Neutrophil (primary cell): ENCODE results near the gene ZFYVE26.

Experiments
- H3K27ac ChIP-seq: fragments of 200-600 bp; sonication (generic); 2 replicates; pipeline ENCODE4 v1.5.1; 2016; ENCODE audit warnings: mild to moderate bottlenecking, moderate library complexity
- H3K27me3 ChIP-seq: fragments of 200-600 bp; sonication (generic); 2 replicates; pipeline ENCODE4 v1.6.0; 2016; ENCODE audit warnings: mild to moderate bottlenecking
- H3K36me3 ChIP-seq: fragments of 200-600 bp; sonication (generic); 2 replicates; pipeline ENCODE4 v1.5.1; 2017
- H3K4me1 ChIP-seq, 2 experiments: fragments of 200-600 bp in 1 of 2; sonication (generic) in 1 of 2; 1 replicate in 1 of 2; 2 replicates in 1 of 2; pipeline versions ENCODE4 v1.5.1 to v1.6.1; 2013 to 2016; ENCODE audit warnings: low read depth in 1 of 2, low read length in 1 of 2, mild to moderate bottlenecking in 1 of 2, moderate library complexity in 1 of 2; ENCODE audit not compliant: control insufficient read depth in 1 of 2, insufficient read depth in 1 of 2
- H3K4me3 ChIP-seq, 2 experiments: fragments of 200-600 bp in 1 of 2; sonication (generic) in 1 of 2; 1 replicate in 1 of 2; 2 replicates in 1 of 2; pipeline ENCODE4 v1.5.1; 2013 to 2016; ENCODE audit warnings: low read depth in 1 of 2, low read length in 1 of 2, mild to moderate bottlenecking in 1 of 2, moderate library complexity in 1 of 2
- H3K9me3 ChIP-seq: fragments of 200-600 bp; sonication (generic); 2 replicates; pipeline ENCODE4 v1.5.1; 2016
- CTCF ChIP-seq: fragments of 200-600 bp; sonication (generic); IDR thresholded peaks from 2 replicates; pipeline ENCODE4 v1.5.1; 2016; ENCODE audit warnings: antibody characterized with exemption

Gene ZFYVE26

GRCh38 chr14:67749341-67750084, 66.9 kb downstream of the ZFYVE26 start:
- Histone ChIP-seq H3K27ac (no peak overlapping the region), H3K36me3 (peaks cover 85% of the 10 kb centered on the region), H3K9me3 (no peaks in the 10 kb centered on the region), H3K4me3 (no peak overlapping the region), H3K4me1 (no peaks in the 10 kb centered on the region), H3K27me3 (no peaks in the 10 kb centered on the region)
- TF ChIP-seq CTCF = no peak

GRCh38 chr14:67748312-67748711, 68.1 kb downstream of the ZFYVE26 start:
- no peaks in the 10 kb centered on the region for H3K27me3 ChIP-seq
- no peak overlapping the region for H3K4me3 ChIP-seq
- no peaks in the 10 kb centered on the region for H3K9me3 ChIP-seq
- no peaks in the 10 kb centered on the region for H3K4me1 ChIP-seq
- H3K36me3 ChIP-seq = peaks cover 73% of the 10 kb centered on the region
- H3K27ac ChIP-seq = no peak overlapping the region
- TF ChIP-seq CTCF = no peak

GRCh38 chr14:67746927-67747326, 69.5 kb downstream of the ZFYVE26 start:
- H3K9me3 ChIP-seq = no peaks in the 10 kb centered on the region
- TF ChIP-seq CTCF = no peak
- no peaks in the 10 kb centered on the region for H3K4me1 ChIP-seq
- H3K4me3 ChIP-seq = no peak overlapping the region
- peaks cover 59% of the 10 kb centered on the region for H3K36me3 ChIP-seq
- H3K27ac ChIP-seq = no peak overlapping the region
- H3K27me3 ChIP-seq = no peaks in the 10 kb centered on the region

- Histone ChIP-seq H3K27ac (no peak overlapping the region), H3K4me1 (no peaks in the 10 kb centered on the region), H3K4me3 (no peak overlapping the region), H3K36me3 (peaks cover 31% of the 10 kb centered on the region), H3K9me3 (no peaks in the 10 kb centered on the region), H3K27me3 (no peaks in the 10 kb centered on the region)
- no peak for TF ChIP-seq CTCF
Measured at GRCh38 chr14:67744046-67744445, 72.3 kb downstream of the ZFYVE26 start.

- TF ChIP-seq CTCF = no peak
- H3K9me3 ChIP-seq = no peaks in the 10 kb centered on the region
- no peaks in the 10 kb centered on the region for H3K27me3 ChIP-seq
- no peaks in the 10 kb centered on the region for H3K36me3 ChIP-seq
- H3K4me1 ChIP-seq = no peaks in the 10 kb centered on the region
- H3K27ac ChIP-seq = no peak overlapping the region
- no peak overlapping the region for H3K4me3 ChIP-seq
Measured at GRCh38 chr14:67738740-67739504, 77.5 kb downstream of the ZFYVE26 start.
